ENCODE results near the gene CCDC191.

Gene CCDC191

DNA sequence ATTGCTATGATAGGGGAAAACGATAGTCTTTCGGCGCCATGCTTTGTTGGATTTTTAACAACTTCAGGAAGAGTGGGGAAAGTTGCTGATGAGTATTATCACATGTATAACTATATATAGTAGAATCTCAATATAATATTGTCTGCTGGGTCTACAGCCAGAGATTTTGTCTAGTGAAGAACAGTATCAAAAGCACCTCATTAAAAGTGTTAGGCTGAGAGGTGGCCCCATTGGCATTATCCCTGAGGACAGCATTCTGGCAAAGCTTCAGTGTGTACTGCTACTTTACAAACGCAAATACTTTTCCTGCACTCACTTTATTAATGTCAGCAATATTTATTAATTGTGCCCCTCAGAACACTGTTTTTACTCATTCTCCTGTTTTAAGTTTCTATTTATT lies 12.0 kb upstream of the CCDC191 start:
- TF ChIP-seq, protein P1, sequence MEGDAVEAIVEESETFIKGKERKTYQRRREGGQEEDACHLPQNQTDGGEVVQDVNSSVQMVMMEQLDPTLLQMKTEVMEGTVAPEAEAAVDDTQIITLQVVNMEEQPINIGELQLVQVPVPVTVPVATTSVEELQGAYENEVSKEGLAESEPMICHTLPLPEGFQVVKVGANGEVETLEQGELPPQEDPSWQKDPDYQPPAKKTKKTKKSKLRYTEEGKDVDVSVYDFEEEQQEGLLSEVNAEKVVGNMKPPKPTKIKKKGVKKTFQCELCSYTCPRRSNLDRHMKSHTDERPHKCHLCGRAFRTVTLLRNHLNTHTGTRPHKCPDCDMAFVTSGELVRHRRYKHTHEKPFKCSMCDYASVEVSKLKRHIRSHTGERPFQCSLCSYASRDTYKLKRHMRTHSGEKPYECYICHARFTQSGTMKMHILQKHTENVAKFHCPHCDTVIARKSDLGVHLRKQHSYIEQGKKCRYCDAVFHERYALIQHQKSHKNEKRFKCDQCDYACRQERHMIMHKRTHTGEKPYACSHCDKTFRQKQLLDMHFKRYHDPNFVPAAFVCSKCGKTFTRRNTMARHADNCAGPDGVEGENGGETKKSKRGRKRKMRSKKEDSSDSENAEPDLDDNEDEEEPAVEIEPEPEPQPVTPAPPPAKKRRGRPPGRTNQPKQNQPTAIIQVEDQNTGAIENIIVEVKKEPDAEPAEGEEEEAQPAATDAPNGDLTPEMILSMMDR (IDR thresholded peaks at IDR 0.05; ENCODE audit: control extremely low read depth, extremely low read depth, low read depth, missing control alignments), result no peak
- CTCF ChIA-PET, result interaction anchor here (1.2 to 1.5 kb wide), 2 partner anchors 10 to 11 kb away, joined by 3 read pairs; no protein-coding TSS in a partner anchor
- POLR2A ChIA-PET, result no interaction called here
- DNase-seq (ENCODE audit: extremely low spot score), result no peak

DNA sequence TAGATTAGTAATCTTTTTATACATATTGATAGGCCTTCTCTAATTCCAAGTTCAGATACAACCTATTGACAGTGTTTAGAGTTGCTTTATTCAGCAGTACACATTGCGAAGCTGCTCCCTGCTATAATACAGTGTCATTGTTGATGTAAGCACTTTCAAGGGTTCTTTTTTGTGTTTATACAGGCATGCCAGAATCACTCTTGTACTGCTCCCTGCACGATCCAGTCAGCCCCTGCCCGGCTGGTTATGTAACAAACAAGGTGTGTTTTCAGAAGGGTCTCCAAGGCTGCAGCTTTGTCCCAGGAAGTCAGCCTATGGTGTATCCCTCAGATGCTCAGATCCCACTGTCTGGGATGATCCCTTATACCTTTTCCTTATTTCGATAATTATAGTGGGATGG lies 11.5 kb upstream of the CCDC191 start:
- ChIA-PET POLR2A (no interaction called here), CTCF (interaction anchor here (1.1 to 1.3 kb wide), 4 partner anchors 10 to 332 kb away, joined by 3 to 5 read pairs (median 4); partner anchors contain the start of genes CCDC191 and QTRT2)
- DNase-seq (ENCODE audit: extremely low spot score), result no peak
- TF ChIP-seq, protein P1 (IDR thresholded peaks at IDR 0.05; ENCODE audit: control extremely low read depth, extremely low read depth, low read depth, missing control alignments), result no peak

DNA sequence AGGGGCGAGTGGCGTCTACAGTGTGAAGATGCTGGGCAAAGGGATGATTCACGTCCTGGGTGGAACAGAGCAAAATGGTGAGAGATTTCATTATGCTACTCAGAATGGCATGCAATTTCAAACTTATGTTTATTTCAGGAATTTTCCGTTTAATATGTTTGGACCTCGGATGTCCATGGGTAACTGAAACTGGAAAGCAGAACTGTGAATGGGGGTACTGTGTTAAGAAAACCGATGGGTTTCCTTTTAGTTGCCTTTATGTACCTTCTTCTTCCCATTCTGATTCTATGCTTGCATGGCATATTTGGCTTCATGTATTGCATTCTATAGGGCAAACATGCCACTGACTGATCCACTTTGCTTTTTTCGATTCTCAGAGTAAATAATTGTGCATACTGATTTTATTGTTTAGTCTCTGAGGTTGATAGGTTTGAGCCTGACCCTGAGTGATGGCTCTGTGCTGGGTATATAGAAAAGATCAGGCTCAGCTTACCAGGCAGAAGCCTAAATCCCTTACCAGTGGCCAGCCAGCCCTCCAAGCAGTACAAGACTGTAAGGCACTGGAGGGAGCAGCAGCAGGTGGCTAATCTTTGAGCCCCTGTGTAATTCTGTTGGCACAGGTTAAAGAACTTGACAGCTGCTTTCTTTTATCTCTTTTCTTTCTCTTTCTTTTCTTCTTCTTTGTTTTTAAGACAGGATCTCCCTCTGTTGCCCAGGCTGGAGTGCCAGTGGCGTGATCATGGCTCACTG lies 4.8 kb upstream of the CCDC191 start:
- ChIA-PET POLR2A (no interaction called here), CTCF (interaction anchor here (1.5 kb wide), 1 partner anchor 31 kb away, joined by 3 read pairs; no protein-coding TSS in a partner anchor)
- DNase-seq (ENCODE audit: extremely low spot score), result no peak
- TF ChIP-seq, protein P1 (IDR thresholded peaks at IDR 0.05; ENCODE audit: control extremely low read depth, extremely low read depth, low read depth, missing control alignments), result no peak

DNA sequence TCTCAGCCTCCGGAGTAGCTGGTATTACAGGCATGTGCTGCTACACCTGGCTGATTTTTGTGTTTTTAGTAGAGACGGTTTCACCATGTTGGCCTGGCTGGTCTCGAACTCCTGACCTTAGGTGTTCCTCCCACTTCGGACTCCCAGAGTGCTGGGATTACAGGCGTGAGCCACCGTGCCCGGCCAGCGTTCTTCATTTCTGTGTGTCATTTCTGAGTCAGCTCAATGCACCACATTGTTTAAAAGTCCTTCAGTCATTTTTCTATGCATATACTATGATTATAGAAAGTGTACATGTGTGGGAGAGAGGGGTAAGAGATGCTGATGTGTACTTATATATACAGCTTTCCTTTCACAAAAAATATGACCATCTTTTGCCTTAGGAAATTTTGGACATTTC lies 2.3 kb upstream of the CCDC191 start:
- TF ChIP-seq, protein P1 (IDR thresholded peaks at IDR 0.05; ENCODE audit: control extremely low read depth, extremely low read depth, low read depth, missing control alignments), result no peak
- no peak for DNase-seq (ENCODE audit: extremely low spot score)
- ChIA-PET CTCF (no interaction called here), POLR2A (no interaction called here)

DNA sequence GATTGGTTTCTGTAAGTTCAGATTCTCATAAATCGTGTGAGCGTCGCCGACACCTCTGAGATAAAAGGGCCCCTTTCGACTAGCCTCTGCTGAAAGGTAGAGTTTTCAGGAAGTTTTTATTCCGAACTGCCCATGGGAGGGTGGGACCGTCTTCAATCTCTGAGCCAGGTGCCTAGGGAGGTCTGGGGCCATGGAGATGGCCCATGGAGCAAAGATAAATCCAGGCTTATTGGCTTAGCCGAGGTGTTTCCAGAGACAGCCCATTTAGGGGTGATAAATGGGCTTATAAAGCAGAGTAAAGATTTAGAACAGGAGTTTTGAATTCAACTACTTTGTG lies 653 bp upstream of the CCDC191 start:
- CTCF ChIA-PET, result no interaction called here
- DNase-seq (ENCODE audit: extremely low spot score), result no peak
- POLR2A ChIA-PET, result no interaction called here
- TF ChIP-seq, protein P1 (IDR thresholded peaks at IDR 0.05; ENCODE audit: control extremely low read depth, extremely low read depth, low read depth, missing control alignments), result no peak

DNA sequence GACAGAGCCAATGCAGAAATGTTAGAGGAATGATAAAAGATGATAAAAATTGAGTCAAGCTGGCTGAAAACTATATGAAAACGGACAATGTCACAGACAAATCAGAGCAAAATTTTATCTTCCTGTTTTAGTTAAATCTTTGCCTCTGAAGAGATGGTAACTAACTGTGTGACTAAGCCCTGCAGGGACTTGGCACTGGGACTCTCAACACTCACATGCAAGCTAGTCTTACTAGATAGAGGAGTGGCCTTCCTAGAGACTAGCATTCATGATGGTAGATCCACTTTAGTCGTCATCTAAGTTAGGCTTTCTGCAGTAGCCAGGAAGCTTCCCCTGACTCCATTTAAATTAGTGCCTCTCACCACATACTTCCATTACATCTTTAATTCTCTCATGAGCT lies 4.1 kb downstream of the CCDC191 start:
- POLR2A ChIA-PET, result no interaction called here
- TF ChIP-seq, protein P1 (IDR thresholded peaks at IDR 0.05; ENCODE audit: control extremely low read depth, extremely low read depth, low read depth, missing control alignments), result no peak

More for the DNA sequence above, 4.1 kb downstream of the CCDC191 start:
- no peak for DNase-seq (ENCODE audit: extremely low spot score)
- CTCF ChIA-PET, result interaction anchor here (1.1 kb wide), 1 partner anchor 307 kb away, joined by 3 read pairs; no protein-coding TSS in a partner anchor

Data from GM10248 (cell line).